Testis (tissue), 2 donors: ENCODE data around the gene ATP1A3.

ENCODE experiments used
- CTCF ChIP-seq, 3 experiments: fragments of 450-650 bp in 2 of 3; fragments of 200-600 bp in 1 of 3; sonication (generic) in 1 of 3; IDR thresholded peaks; one replicate each; pipeline ENCODE4 v1.5.1; 2016 to 2019; ENCODE audit warnings: antibody characterized with exemption in 3 of 3, mild to moderate bottlenecking in 2 of 3, moderate library complexity in 1 of 3
- POLR2A ChIP-seq: fragments of 450-650 bp; IDR thresholded peaks from one replicate; pipeline ENCODE4 v1.6.1; 2017; ENCODE audit warnings: antibody characterized with exemption, mild to moderate bottlenecking, moderate library complexity

GRCh38 chr19:41993612-41994483, at the start of gene ATP1A3:
- TF ChIP-seq CTCF (IDR thresholded peaks at IDR 0.05) (no peak), POLR2A (no peak)
